Measurements from ENCODE around the gene ODF2.

Gene ODF2

DNA sequence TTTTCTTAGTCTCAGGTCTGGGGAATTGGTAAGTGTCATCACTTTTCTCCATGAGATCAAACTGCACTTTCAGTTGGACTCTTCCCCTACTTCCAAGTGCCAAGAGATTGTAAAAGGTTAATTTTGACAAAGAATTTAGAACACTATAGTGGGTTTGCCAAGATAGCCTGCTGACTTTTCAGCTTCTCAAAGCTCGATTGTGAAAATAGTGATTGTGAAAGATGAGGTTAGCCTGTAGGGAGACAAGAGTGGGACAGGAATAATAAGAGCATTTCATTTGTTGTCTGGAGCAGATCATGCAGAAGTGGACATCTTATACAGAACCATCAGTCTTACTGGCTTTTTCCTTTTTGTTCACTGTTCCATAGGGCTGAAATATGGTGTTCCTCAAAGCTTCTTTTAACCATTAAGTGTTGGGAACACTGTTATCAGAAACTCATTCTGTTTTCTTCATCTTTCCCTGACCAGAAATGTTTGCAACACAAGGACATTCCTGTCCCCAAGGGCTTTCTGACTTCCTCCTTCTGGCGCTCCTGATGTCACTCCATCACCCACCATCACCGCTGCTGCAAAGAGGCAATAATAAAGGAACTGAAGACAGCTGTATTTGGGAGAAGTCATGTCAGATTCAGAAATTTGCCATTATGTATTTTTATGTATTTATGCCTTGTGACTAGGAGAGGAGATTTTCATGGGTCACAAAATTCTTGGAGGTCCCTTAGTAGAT lies 85.0 kb downstream of the ODF2 start:
- TF ChIP-seq YY1 (IDR thresholded peaks at IDR 0.05; ENCODE audit: low read depth) (no peak), FOXM1 (IDR thresholded peaks at IDR 0.05; ENCODE audit: borderline replicate concordance, low read depth) (no peak), TAF1 (IDR thresholded peaks at IDR 0.05; ENCODE audit: low read depth) (no peak), CEBPB (IDR thresholded peaks at IDR 0.05) (no peak), RAD21 (IDR thresholded peaks at IDR 0.05; ENCODE audit: low read depth) (no peak), CREB1 (IDR thresholded peaks at IDR 0.05; ENCODE audit: low read depth) (no peak), TEAD4 (IDR thresholded peaks at IDR 0.05) (no peak), TCF12 (IDR thresholded peaks at IDR 0.05; ENCODE audit: low read depth) (no peak), NFIC (IDR thresholded peaks at IDR 0.05) (no peak), EGR1 (IDR thresholded peaks at IDR 0.05) (no peak), EP300 (IDR thresholded peaks at IDR 0.05; ENCODE audit: borderline replicate concordance) (no peak), ZBTB7A (IDR thresholded peaks at IDR 0.05; ENCODE audit: low read depth) (no peak)
- TF ChIP-seq, protein P1, sequence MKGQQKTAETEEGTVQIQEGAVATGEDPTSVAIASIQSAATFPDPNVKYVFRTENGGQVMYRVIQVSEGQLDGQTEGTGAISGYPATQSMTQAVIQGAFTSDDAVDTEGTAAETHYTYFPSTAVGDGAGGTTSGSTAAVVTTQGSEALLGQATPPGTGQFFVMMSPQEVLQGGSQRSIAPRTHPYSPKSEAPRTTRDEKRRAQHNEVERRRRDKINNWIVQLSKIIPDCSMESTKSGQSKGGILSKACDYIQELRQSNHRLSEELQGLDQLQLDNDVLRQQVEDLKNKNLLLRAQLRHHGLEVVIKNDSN (IDR thresholded peaks at IDR 0.05), result no peak
- TF ChIP-seq, protein P2, sequence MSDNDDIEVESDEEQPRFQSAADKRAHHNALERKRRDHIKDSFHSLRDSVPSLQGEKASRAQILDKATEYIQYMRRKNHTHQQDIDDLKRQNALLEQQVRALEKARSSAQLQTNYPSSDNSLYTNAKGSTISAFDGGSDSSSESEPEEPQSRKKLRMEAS (IDR thresholded peaks at IDR 0.05), result no peak
- TF ChIP-seq, protein P3, sequence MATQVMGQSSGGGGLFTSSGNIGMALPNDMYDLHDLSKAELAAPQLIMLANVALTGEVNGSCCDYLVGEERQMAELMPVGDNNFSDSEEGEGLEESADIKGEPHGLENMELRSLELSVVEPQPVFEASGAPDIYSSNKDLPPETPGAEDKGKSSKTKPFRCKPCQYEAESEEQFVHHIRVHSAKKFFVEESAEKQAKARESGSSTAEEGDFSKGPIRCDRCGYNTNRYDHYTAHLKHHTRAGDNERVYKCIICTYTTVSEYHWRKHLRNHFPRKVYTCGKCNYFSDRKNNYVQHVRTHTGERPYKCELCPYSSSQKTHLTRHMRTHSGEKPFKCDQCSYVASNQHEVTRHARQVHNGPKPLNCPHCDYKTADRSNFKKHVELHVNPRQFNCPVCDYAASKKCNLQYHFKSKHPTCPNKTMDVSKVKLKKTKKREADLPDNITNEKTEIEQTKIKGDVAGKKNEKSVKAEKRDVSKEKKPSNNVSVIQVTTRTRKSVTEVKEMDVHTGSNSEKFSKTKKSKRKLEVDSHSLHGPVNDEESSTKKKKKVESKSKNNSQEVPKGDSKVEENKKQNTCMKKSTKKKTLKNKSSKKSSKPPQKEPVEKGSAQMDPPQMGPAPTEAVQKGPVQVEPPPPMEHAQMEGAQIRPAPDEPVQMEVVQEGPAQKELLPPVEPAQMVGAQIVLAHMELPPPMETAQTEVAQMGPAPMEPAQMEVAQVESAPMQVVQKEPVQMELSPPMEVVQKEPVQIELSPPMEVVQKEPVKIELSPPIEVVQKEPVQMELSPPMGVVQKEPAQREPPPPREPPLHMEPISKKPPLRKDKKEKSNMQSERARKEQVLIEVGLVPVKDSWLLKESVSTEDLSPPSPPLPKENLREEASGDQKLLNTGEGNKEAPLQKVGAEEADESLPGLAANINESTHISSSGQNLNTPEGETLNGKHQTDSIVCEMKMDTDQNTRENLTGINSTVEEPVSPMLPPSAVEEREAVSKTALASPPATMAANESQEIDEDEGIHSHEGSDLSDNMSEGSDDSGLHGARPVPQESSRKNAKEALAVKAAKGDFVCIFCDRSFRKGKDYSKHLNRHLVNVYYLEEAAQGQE (IDR thresholded peaks at IDR 0.05; ENCODE audit: low read depth), result no peak

DNA sequence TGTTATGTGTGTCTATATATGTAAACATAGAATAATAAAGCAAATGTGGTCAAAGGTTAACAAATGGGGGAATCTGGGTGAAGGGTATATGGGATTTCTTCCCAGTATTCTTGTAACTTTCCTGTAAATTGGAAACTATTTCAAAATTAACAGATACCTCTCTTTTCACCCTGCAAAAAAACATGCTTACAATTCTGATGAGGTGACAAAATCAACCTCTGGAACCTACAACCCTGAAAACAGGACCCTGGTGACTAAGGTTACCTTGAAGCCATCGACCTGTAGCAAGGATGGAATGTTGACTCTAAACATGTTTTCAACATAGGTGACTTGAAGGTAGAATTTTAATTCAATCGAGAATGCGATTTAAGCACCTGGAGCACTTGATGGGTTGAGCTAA lies 90.7 kb downstream of the ODF2 start:
- TF ChIP-seq TAF1 (IDR thresholded peaks at IDR 0.05; ENCODE audit: low read depth) (no peak), TEAD4 (IDR thresholded peaks at IDR 0.05) (no peak), EP300 (IDR thresholded peaks at IDR 0.05; ENCODE audit: borderline replicate concordance) (no peak), CEBPB (IDR thresholded peaks at IDR 0.05) (no peak), NFIC (IDR thresholded peaks at IDR 0.05) (no peak), FOXM1 (IDR thresholded peaks at IDR 0.05; ENCODE audit: borderline replicate concordance, low read depth) (no peak), ZBTB7A (IDR thresholded peaks at IDR 0.05; ENCODE audit: low read depth) (no peak), YY1 (IDR thresholded peaks at IDR 0.05; ENCODE audit: low read depth) (no peak), EGR1 (IDR thresholded peaks at IDR 0.05) (no peak), TCF12 (IDR thresholded peaks at IDR 0.05; ENCODE audit: low read depth) (no peak), CREB1 (IDR thresholded peaks at IDR 0.05; ENCODE audit: low read depth) (no peak), RAD21 (IDR thresholded peaks at IDR 0.05; ENCODE audit: low read depth) (no peak)
- TF ChIP-seq, protein P2 (IDR thresholded peaks at IDR 0.05), result no peak
- TF ChIP-seq, protein P3 (IDR thresholded peaks at IDR 0.05; ENCODE audit: low read depth), result no peak
- TF ChIP-seq, protein P1 (IDR thresholded peaks at IDR 0.05), result no peak

DNA sequence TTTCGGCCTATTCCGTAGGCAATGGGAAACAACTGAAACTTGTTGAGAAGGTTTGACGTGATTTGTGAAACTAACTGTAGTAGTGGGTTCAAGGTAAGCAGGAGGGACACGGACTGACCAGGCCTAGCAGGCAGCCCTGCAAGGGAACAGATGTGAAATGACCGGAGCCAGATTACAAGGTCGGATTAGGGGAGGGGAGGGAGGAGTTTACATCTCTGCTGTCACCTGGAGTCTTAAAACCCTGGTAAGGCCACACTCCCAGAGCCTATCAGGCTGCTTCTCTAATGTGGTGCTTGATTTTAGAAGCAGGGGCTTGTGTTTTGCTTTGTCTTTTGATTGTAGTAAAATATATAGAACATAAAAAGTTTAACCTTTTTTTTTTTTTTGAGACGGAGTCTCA lies 93.1 kb downstream of the ODF2 start:
- TF ChIP-seq FOXM1 (IDR thresholded peaks at IDR 0.05; ENCODE audit: borderline replicate concordance, low read depth) (no peak), TAF1 (IDR thresholded peaks at IDR 0.05; ENCODE audit: low read depth) (no peak), CREB1 (IDR thresholded peaks at IDR 0.05; ENCODE audit: low read depth) (no peak), EP300 (IDR thresholded peaks at IDR 0.05; ENCODE audit: borderline replicate concordance) (no peak)

DNA sequence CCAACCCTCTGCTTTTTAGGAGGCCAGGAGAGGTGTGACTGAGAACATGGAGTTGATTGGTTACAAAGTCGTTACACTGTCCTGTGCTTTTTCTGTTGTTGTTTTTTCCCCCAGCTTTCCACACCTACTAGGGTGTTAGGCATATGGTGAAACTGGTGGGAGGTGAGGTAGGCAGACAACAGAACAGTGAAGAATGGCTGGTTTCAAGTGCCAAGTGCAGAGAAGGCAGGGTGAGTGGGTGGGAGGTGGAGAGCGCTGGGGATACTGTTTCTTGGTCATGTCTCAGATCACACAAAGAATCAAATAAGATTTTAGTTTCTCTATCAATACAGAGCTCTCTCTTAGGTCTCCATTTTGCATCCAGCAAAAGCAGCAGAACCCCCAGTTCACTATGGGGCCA lies 94.4 kb downstream of the ODF2 start:
- TF ChIP-seq CEBPB (IDR thresholded peaks at IDR 0.05) (no peak), NFIC (IDR thresholded peaks at IDR 0.05) (no peak), TAF1 (IDR thresholded peaks at IDR 0.05; ENCODE audit: low read depth) (no peak), EGR1 (IDR thresholded peaks at IDR 0.05) (no peak), YY1 (IDR thresholded peaks at IDR 0.05; ENCODE audit: low read depth) (no peak), FOXM1 (IDR thresholded peaks at IDR 0.05; ENCODE audit: borderline replicate concordance, low read depth) (no peak), RAD21 (IDR thresholded peaks at IDR 0.05; ENCODE audit: low read depth) (no peak), TEAD4 (IDR thresholded peaks at IDR 0.05) (no peak), TCF12 (IDR thresholded peaks at IDR 0.05; ENCODE audit: low read depth) (no peak), ZBTB7A (IDR thresholded peaks at IDR 0.05; ENCODE audit: low read depth) (no peak), EP300 (IDR thresholded peaks at IDR 0.05; ENCODE audit: borderline replicate concordance) (no peak)
- TF ChIP-seq, protein P2 (IDR thresholded peaks at IDR 0.05), result no peak
- TF ChIP-seq, protein P3 (IDR thresholded peaks at IDR 0.05; ENCODE audit: low read depth), result no peak
